Activated CD4-positive, alpha-beta T cell treated with anti-CD3 and anti-CD28 coated beads, Interleukin-2, amount 10 ng/mL, durations not matched to agents 7 days and 5 days (primary cell): ENCODE data around the gene JAKMIP2. TPM values are rescaled to one million over a fixed set of nuclear protein-coding genes. Genes with fewer than 3 reads are reported as not detected.

Source experiments
- CTCF ChIA-PET: fragments of 350-600 bp; sonication (Branson Sonifier 250); formaldehyde crosslinking; loops from one replicate; lab custom pipeline; 2021; ENCODE audit warnings: antibody characterized with exemption; lab: Charles Lee
- POLR2A ChIA-PET: fragments of 350-600 bp; sonication (Branson Sonifier 250); formaldehyde crosslinking; loops from one replicate; lab custom pipeline; 2021; ENCODE audit warnings: antibody characterized with exemption; lab: Charles Lee
- DNase-seq: peaks from one replicate; pipeline ENCODE4 v3.0.0-alpha.2; 2020
- H3K27ac Mint-ChIP-seq: one replicate; pipeline ENCODE4 v1.8.0; 2021; ENCODE audit warnings: mild to moderate bottlenecking, moderate library complexity, mixed read lengths
- H3K27me3 Mint-ChIP-seq: one replicate; pipeline ENCODE4 v1.8.0; 2021; ENCODE audit warnings: mixed read lengths
- H3K36me3 Mint-ChIP-seq: one replicate; pipeline ENCODE4 v1.8.0; 2021; ENCODE audit warnings: low read depth, mixed read lengths
- H3K4me1 Mint-ChIP-seq: one replicate; pipeline ENCODE4 v1.8.0; 2021; ENCODE audit warnings: mixed read lengths
- H3K4me3 Mint-ChIP-seq: one replicate; pipeline ENCODE4 v1.8.0; 2021; ENCODE audit warnings: mild to moderate bottlenecking, moderate library complexity, mixed read lengths
- H3K9me3 Mint-ChIP-seq: one replicate; pipeline ENCODE4 v1.8.0; 2021; ENCODE audit warnings: mixed read lengths
- total RNA-seq, 2 experiments: library from RNA; stranded (reverse); gene quantifications; one replicate each; pipeline ENCODE4 v1.2.3, GENCODE V29; 2021

JAKMIP2 gene
- total RNA-seq, 2 experiments from 2014 or later = 4.3 to 5.3 TPM

DNA sequence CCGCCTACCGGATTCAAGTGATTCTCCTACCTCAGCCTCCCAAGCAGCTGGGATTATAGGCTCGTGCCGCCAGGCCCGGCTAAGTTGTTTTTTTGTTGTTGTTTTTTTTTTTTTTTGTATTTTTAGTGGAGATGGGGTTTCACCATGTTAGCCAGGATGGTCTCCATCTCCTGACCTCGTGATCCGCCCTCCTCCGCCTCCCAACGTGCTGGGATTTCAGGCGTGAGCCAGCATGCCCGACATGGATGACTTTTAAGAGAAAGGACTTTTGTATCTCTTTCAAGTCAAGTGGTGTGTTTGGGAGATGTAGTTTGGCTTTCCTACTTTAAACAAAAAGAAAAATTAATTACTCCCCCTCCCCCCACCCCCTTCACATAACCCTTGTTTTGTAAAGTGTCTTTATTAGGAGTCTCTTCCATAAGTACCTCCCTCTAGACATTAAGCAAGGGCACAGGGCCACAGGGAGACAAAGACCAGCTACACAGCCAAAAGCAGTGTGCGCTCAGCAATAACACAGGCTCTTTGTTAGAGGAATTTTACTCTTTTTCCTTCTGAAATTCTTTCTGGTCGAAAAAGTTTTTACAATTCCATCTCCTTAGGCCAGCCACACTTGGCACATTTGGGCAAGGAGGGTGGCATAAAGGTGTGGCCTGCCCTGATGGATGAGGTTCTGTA is 31.2 kb downstream of the JAKMIP2 start:
- no peaks in the 10 kb centered on the region for H3K4me1 Mint-ChIP-seq
- no peaks in the 10 kb centered on the region for H3K27me3 Mint-ChIP-seq
- no peak overlapping the region for H3K27ac Mint-ChIP-seq
- no peaks in the 10 kb centered on the region for H3K9me3 Mint-ChIP-seq
- no peaks in the 10 kb centered on the region for H3K36me3 Mint-ChIP-seq
- ChIA-PET CTCF (interaction anchor here (0.6 kb wide), 1 partner anchor 846 kb away, joined by 3 read pairs; no protein-coding TSS in a partner anchor), POLR2A (no interaction called here)
- H3K4me3 Mint-ChIP-seq = no peak overlapping the region
- DNase-seq = no peak

DNA sequence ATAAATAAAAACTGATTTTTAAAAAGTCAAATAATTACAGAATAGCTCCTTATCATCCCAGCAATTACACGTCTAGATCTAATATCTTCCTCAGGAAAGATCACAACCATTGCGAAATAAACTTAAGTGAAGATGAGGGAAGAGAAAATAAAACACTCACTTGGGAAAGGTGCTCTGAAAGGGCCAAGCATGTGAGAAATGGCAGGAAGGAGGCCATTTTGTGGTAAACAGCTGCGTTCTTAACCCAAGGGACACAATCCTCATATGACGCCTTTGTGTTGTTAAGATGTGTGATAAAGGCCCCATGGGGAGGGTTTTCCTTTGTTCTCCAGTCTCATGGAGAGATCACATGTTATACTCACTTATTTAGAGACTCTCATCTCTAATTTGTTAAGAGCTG is 32.5 kb downstream of the JAKMIP2 start:
- H3K4me3 Mint-ChIP-seq = no peak overlapping the region
- ChIA-PET CTCF (no interaction called here), POLR2A (no interaction called here)
- DNase-seq = no peak
- no peaks in the 10 kb centered on the region for H3K36me3 Mint-ChIP-seq
- no peak overlapping the region for H3K27ac Mint-ChIP-seq
- H3K9me3 Mint-ChIP-seq = no peaks in the 10 kb centered on the region
- no peaks in the 10 kb centered on the region for H3K4me1 Mint-ChIP-seq
- H3K27me3 Mint-ChIP-seq = no peaks in the 10 kb centered on the region

DNA sequence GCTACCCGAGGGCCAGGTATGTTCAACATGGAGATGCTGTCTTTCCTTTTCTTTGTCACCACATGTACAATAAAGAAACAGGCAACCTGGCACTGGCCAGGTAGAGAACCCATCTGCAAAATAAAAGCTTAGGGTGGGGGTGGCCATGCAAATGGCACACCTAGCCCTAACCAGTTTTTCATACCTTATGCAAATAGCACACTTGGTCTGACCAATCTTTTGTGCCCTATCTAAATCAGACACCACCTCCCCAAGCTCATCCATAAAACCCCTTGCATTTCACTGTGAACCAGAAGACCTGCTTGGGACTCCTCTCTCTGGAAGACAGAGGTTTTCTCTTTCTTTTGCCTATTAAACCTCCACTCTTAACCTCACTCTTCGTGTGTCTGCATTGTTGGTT is 33.9 kb downstream of the JAKMIP2 start:
- no peaks in the 10 kb centered on the region for H3K9me3 Mint-ChIP-seq
- no peak overlapping the region for H3K27ac Mint-ChIP-seq
- H3K27me3 Mint-ChIP-seq = no peaks in the 10 kb centered on the region
- no peaks in the 10 kb centered on the region for H3K36me3 Mint-ChIP-seq
- ChIA-PET CTCF (no interaction called here), POLR2A (no interaction called here)
- no peak for DNase-seq
- H3K4me3 Mint-ChIP-seq = no peak overlapping the region
- no peaks in the 10 kb centered on the region for H3K4me1 Mint-ChIP-seq

GRCh38 chr5:147746986-147747385 is 35.5 kb downstream of the JAKMIP2 start:
- Mint-ChIP-seq H3K4me1 (no peaks in the 10 kb centered on the region), H3K36me3 (no peaks in the 10 kb centered on the region), H3K27ac (no peak overlapping the region), H3K4me3 (no peak overlapping the region), H3K9me3 (no peaks in the 10 kb centered on the region), H3K27me3 (no peaks in the 10 kb centered on the region)
- ChIA-PET POLR2A (interaction anchor here (0.6 kb wide), 1 partner anchor 35 kb away, joined by 3 read pairs; no protein-coding TSS in a partner anchor), CTCF (interaction anchor here (1.1 kb wide), 1 partner anchor 11 kb away, joined by 3 read pairs; no protein-coding TSS in a partner anchor)
- DNase-seq = no peak

DNA sequence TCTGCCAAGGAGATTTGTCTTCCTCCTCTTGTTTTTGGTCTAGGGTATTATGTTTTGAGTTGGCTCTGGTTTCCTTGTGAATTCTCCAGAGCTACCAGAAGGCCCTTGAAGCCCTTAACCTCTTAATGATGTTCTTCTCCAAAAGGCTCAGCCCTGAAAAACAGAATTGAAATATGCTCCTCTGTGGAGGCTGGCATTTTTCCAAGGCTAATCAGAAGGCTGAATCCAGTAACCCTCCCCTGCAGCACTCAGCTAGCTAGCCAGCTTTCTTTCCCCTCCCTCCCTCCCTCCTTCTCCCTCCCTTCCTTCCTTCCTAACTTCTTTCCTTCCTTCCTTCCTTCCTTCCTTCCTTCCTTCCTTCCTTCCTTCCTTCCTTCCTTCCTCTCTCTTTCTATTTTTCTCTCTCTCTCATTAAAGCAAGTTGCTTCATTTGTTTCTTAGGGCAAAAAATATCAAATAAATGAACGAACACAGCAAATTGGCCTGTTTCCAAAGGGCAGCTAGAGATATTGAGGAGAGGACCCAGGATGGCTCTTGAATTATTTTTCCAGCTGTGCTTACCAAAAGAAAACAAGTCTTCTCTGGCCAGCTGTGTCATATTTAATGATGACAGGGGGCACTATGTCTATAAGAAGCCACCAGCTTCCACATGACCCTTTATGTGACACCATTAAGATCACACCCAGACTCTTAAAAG is 38.7 kb downstream of the JAKMIP2 start:
- CTCF ChIA-PET = no interaction called here
- H3K9me3 Mint-ChIP-seq = no peaks in the 10 kb centered on the region

DNA sequence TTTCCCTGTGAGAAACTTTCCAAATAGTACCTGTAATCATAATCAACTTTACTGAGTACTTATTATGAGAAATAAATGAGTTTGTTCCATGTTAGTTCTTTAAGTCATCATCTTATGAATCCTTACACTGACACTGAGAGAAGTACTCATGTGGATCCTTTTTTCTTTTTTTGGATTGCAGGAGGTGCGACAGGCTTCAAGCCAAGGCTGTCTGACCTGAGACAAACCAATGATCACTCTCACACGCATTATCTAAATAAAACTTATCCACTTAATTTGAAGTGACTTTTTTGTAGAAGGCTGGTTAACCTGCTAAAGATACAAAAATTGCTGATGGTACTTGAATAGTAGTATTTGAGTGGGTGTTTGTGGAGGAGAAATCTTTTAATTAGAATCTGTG is 39.5 kb downstream of the JAKMIP2 start:
- Mint-ChIP-seq H3K36me3 (no peaks in the 10 kb centered on the region), H3K9me3 (no peaks in the 10 kb centered on the region), H3K27me3 (no peaks in the 10 kb centered on the region), H3K4me1 (no peaks in the 10 kb centered on the region), H3K27ac (no peak overlapping the region), H3K4me3 (no peak overlapping the region)
- DNase-seq = no peak
- POLR2A ChIA-PET = no interaction called here
- CTCF ChIA-PET = no interaction called here

More for the DNA sequence above, 38.7 kb downstream of the JAKMIP2 start:
- H3K27ac Mint-ChIP-seq = no peak overlapping the region
- H3K27me3 Mint-ChIP-seq = no peaks in the 10 kb centered on the region
- no peaks in the 10 kb centered on the region for H3K36me3 Mint-ChIP-seq
- POLR2A ChIA-PET = no interaction called here
- H3K4me3 Mint-ChIP-seq = no peak overlapping the region
- no peaks in the 10 kb centered on the region for H3K4me1 Mint-ChIP-seq
- no peak for DNase-seq

DNA sequence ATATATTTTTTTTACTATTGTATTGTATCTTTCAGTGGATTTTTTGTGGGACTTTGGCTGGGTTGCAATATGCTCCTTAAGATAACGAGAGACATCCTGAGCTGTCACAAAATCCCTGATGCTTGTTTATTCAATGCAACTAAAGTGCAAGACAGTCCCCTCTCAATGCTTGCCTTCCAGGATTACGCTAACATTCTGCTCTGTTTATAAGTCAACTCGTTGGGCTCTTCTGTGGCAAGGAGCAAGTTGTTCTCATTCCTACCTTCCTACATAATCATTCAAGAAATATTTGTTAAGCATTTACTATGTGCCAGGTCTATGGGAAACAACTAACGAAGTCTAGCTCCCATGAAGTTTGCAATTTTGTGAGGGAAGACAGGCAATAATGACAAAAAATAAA is 40.4 kb downstream of the JAKMIP2 start:
- DNase-seq = no peak
- H3K9me3 Mint-ChIP-seq = no peaks in the 10 kb centered on the region
- no peaks in the 10 kb centered on the region for H3K36me3 Mint-ChIP-seq
- ChIA-PET CTCF (no interaction called here), POLR2A (no interaction called here)
- H3K4me3 Mint-ChIP-seq = no peak overlapping the region
- no peaks in the 10 kb centered on the region for H3K4me1 Mint-ChIP-seq
- no peaks in the 10 kb centered on the region for H3K27me3 Mint-ChIP-seq
- no peak overlapping the region for H3K27ac Mint-ChIP-seq

GRCh38 chr5:147740864-147741263 is 41.7 kb downstream of the JAKMIP2 start:
- POLR2A ChIA-PET = no interaction called here
- H3K9me3 Mint-ChIP-seq = no peaks in the 10 kb centered on the region
- H3K27me3 Mint-ChIP-seq = no peaks in the 10 kb centered on the region
- no peaks in the 10 kb centered on the region for H3K4me1 Mint-ChIP-seq
- no peaks in the 10 kb centered on the region for H3K36me3 Mint-ChIP-seq
- no peak overlapping the region for H3K27ac Mint-ChIP-seq
- no peak overlapping the region for H3K4me3 Mint-ChIP-seq
- CTCF ChIA-PET = interaction anchor here (0.5 kb wide), 1 partner anchor 214 kb away, joined by 6 read pairs; no protein-coding TSS in a partner anchor
- DNase-seq = no peak

- ChIA-PET POLR2A (no interaction called here), CTCF (no interaction called here)
- Mint-ChIP-seq H3K4me1 (peaks cover 2% of the 10 kb centered on the region), H3K9me3 (peaks cover 4% of the 10 kb centered on the region), H3K27me3 (no peaks in the 10 kb centered on the region), H3K4me3 (no peak overlapping the region), H3K27ac (no peak overlapping the region), H3K36me3 (no peaks in the 10 kb centered on the region)
- DNase-seq = no peak
These were observed 44.6 kb downstream of the JAKMIP2 start for GRCh38 chr5:147737921-147738320.

- H3K36me3 Mint-ChIP-seq = no peaks in the 10 kb centered on the region
- H3K9me3 Mint-ChIP-seq = peaks cover 4% of the 10 kb centered on the region
- H3K4me1 Mint-ChIP-seq = peaks cover 2% of the 10 kb centered on the region
- POLR2A ChIA-PET = no interaction called here
- no peak for DNase-seq
- no peaks in the 10 kb centered on the region for H3K27me3 Mint-ChIP-seq
- H3K4me3 Mint-ChIP-seq = no peak overlapping the region
- CTCF ChIA-PET = interaction anchor here (0.7 kb wide), 1 partner anchor 11 kb away, joined by 3 read pairs; no protein-coding TSS in a partner anchor
- no peak overlapping the region for H3K27ac Mint-ChIP-seq
These were observed 46.9 kb downstream of the JAKMIP2 start for GRCh38 chr5:147735621-147736125.

DNA sequence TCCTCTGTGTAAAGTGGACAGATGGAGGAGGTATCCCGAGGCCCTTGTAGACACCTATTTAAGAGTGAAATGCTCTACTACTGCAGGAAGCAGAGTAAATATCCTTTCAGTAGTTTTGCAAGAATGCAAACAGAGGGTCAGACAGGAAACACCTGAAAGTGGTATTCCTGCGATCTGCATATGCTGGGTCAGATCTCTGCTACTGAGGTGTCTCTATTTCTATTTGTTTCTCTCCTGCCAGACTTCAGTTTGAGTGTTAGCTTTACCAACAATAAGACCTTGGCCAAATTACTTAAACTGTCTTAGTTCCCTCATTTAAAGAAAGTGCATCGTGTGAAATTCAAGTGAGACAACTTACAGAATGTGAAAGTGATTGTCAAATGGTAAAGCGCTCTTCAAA is 47.6 kb downstream of the JAKMIP2 start:
- DNase-seq = no peak
- H3K9me3 Mint-ChIP-seq = peaks cover 4% of the 10 kb centered on the region
- H3K4me3 Mint-ChIP-seq = no peak overlapping the region
- H3K4me1 Mint-ChIP-seq = peaks cover 2% of the 10 kb centered on the region
- H3K27ac Mint-ChIP-seq = no peak overlapping the region
- ChIA-PET POLR2A (no interaction called here), CTCF (no interaction called here)
- no peaks in the 10 kb centered on the region for H3K36me3 Mint-ChIP-seq
- no peaks in the 10 kb centered on the region for H3K27me3 Mint-ChIP-seq

DNA sequence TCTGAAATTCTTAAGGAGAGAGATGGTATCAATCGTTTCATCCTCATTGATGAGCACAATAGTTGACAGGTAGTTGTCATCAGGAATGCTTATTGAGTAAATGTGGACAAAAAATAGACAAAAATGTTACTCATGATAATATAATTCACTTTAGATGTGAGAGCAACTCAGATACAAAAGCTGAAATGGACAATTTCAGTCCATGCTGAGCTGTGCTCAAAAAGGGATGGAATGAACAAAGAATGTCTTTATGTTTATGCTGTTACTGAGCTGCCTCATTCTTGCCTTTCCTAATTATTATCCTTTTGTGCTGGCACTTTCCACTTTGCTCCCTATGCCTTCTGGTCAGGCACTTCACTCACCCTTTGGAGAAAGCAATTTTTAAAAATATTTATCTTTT is 49.5 kb downstream of the JAKMIP2 start:
- H3K36me3 Mint-ChIP-seq = no peaks in the 10 kb centered on the region
- DNase-seq = no peak
- POLR2A ChIA-PET = no interaction called here
- H3K27me3 Mint-ChIP-seq = no peaks in the 10 kb centered on the region
- H3K9me3 Mint-ChIP-seq = peaks cover 4% of the 10 kb centered on the region
- H3K4me1 Mint-ChIP-seq = peaks cover 2% of the 10 kb centered on the region
- no peak overlapping the region for H3K27ac Mint-ChIP-seq
- H3K4me3 Mint-ChIP-seq = no peak overlapping the region
- CTCF ChIA-PET = no interaction called here

GRCh38 chr5:147732291-147732883 is 50.1 kb downstream of the JAKMIP2 start:
- Mint-ChIP-seq H3K27me3 (no peaks in the 10 kb centered on the region), H3K4me3 (no peak overlapping the region), H3K9me3 (peaks cover 4% of the 10 kb centered on the region), H3K27ac (no peak overlapping the region), H3K36me3 (no peaks in the 10 kb centered on the region), H3K4me1 (peaks cover 2% of the 10 kb centered on the region)
- POLR2A ChIA-PET = no interaction called here
- CTCF ChIA-PET = no interaction called here
- DNase-seq = no peak
